GM12891 (cell line): ENCODE results near the gene DHRSX.
"Not testable (repeated sequence)": the region's sequence is repeated elsewhere in the genome, so short reads cannot be mapped to it uniquely, and the experiment has no call there.

Source experiments
- POLR2A ChIP-seq: IDR thresholded peaks from 2 replicates; pipeline ENCODE4 v1.6.1; 2011; ENCODE audit warnings: low read depth, low read length, control low read depth
- POLR2AphosphoS5 ChIP-seq: IDR thresholded peaks from 2 replicates; pipeline ENCODE4 v1.6.1; 2011; ENCODE audit warnings: low read depth, low read length, control low read depth
- POU2F2 ChIP-seq: IDR thresholded peaks from 2 replicates; pipeline ENCODE4 v1.6.1; 2011; ENCODE audit warnings: low read depth, mild to moderate bottlenecking, control low read depth, low read length, moderate library complexity
- SPI1 ChIP-seq: IDR thresholded peaks from 2 replicates; pipeline ENCODE4 v1.6.1; 2011; ENCODE audit warnings: low read depth, low read length, control low read depth
- TAF1 ChIP-seq: IDR thresholded peaks from 2 replicates; pipeline ENCODE4 v1.6.1; 2011; ENCODE audit warnings: low read depth, low read length, control low read depth

DNA sequence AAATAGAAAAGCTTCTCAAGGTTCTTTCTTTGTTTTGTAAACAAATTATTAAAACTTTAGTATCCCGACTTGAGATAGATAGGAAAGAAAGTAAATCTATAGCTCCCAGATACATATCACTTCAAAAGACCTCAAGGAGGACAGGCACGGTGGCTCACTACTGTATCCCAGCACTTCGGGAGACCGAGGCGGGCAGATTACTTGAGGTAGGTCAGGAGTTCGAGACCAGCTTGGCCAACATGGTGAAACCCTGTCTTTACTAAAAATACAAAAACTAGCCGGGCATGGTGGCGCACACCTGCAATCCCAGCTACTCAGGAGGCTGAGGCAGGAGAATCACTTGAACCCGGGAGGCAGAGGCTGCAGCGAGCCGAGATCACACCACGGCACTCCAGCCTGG, 260.0 kb downstream of the DHRSX start:
- not testable (repeated sequence) for TF ChIP-seq POLR2AphosphoS5, POLR2A, TAF1, SPI1, POU2F2
